ENCODE data around the gene CATSPERE.

DNA sequence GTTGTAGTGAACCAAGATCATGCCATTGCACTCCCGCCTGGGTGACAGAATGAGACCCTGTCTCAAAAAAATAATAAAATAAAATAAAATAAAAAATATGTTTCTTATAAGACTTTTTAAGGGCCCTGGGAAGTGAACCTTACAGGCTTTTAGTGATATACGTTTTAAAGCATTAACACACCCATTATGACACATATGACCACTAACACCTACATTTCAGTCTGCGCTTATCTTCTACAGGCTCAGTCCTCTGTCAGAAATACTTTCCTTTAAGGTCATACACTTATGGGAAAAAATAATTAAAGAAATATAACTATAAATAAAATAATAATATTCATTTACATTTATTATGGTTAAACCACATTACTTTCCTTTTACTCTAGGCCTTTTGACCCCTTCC is 31.3 kb upstream of the CATSPERE start:
- no peak for TF ChIP-seq POLR2AphosphoS5 (IDR thresholded peaks at IDR 0.05)
- no peak for TF ChIP-seq CTCF (IDR thresholded peaks at IDR 0.05)

All from prostate gland (tissue), 2 donors.